HG02870 (cell line): ENCODE results near the gene CEBPB.
A peak's percentile ranks its signal among the peaks of the same experiment; 100 is the strongest.
"Not testable (repeated sequence)": the region's sequence is repeated elsewhere in the genome, so short reads cannot be mapped to it uniquely, and the experiment has no call there.

Source experiments
- ATAC-seq: cut with Tn5 transposase; IDR thresholded peaks from one replicate; pipeline ENCODE4 v1.9.1; 2021; ENCODE audit warnings: mild to moderate bottlenecking, moderate library complexity; ENCODE audit not compliant: unreplicated experiment

The CEBPB gene

DNA sequence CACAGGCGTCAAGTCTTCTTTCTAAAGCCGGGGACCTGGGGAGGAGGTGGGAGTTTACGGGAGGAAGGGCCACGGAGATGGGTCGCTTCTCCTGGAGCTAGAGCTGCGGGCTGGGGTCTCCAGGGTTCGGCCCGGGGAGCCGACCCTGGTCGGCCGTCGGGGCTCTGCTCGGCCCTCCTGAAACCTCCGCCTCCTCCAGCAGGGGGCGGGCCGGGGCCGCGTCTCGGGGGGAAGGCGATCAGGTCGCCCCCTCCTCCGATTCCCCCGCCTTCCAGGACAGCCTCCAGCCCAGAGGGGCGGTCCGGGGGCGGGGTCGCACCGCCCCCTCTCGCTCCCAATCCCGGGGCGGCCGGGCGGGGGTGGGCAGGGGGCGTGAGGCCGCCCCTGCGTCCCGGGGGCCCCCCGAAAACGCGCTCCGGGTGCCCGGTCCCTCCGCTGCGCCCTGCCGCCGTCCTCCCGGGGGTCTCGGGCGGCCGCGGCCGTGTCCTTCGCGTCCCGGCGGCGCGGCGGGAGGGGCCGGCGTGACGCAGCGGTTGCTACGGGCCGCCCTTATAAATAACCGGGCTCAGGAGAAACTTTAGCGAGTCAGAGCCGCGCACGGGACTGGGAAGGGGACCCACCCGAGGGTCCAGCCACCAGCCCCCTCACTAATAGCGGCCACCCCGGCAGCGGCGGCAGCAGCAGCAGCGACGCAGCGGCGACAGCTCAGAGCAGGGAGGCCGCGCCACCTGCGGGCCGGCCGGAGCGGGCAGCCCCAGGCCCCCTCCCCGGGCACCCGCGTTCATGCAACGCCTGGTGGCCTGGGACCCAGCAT, at the start of gene CEBPB:
CEBPB (plus strand) TSS at position 580 of the 814 bp plus-strand sequence; CDS start at position 784, 204 bp downstream.
- ATAC-seq: peak; percentile 37

DNA sequence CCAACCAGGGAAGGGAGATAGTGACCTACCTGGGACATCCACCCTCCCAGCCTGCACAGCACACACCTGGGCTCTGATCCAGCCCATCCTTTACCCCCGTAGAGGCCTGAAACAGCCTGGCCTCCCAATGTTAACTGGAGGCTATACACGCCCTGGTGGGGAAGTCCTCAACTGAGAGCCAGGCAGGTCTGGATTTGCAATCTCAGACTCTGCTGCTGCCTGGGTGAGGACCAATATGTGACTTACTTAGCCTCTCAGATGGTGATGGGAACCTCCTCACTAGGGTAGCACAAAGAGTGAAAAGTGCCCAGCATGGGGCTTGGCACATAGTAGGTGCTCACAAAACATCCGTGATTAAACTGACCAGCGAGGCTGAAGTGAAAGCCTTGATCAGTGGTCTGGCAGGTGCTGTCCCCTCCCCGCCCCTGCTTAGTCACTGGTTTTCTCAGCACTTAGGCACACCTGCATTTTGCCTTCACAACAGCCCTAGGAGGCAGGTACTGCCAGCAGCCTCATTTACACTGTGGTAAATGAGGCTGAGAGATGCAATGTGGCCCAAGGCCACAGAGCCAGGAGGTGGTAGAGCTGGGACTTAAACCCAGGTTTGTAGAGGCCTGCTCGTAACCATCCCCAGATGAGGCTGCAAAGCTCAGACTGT, 49.5 kb upstream of the CEBPB start:
- ATAC-seq: no peak

DNA sequence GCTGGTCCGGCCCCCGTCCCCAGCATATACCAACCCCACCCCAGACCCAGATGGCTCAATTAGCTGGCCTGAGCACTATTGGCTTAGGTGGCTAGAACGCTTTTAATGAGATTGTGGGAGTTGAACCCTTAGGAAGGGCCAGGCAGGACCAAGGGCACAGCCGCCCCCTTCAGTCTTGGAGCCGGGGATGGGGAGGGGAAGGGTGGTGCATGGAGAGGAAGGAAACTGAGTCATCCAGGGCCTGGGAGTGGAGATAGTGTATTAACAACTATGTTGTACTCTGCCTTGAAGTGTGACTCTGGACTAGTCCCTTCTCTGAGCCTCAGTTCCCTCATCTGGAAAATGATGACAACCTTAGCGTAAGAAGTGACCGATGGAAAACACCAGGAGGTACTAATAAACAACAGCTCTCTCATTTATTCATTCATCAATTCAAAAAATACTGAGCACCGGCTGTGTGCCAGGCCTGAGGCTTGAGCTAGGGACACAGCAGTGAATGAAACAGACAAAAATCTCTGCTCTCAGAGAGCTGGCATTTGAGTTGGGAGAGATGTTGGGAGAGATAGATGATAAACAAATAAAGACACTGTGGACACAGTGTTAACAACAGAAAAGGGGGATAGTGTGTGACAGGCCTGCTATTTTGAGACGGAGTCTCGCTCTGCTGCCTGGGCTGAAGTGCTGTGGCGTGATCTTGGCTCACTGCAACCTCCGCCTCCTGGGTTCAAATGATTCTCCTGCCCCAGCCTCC, 48.6 kb upstream of the CEBPB start:
- no peak for ATAC-seq

DNA sequence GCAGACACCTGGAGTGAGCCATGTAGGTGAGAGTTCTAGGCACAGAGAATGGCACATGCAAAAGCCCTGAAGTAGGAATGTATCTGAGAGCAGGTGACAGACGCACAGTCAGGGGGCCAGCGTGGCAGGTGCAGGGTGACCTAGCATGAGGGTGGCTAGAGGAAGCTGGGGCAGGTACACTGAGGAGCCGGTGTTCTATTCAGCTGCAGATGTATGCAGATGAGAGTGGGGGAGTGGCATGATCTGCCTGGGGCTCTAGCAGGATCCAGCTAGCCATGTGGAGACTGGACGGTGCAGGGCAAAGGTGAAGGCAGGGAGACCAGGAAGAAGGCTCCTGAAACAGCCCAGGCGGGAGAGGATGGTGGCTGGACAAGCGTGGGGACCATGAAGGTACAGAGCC, 47.8 kb upstream of the CEBPB start:
- ATAC-seq: no peak

DNA sequence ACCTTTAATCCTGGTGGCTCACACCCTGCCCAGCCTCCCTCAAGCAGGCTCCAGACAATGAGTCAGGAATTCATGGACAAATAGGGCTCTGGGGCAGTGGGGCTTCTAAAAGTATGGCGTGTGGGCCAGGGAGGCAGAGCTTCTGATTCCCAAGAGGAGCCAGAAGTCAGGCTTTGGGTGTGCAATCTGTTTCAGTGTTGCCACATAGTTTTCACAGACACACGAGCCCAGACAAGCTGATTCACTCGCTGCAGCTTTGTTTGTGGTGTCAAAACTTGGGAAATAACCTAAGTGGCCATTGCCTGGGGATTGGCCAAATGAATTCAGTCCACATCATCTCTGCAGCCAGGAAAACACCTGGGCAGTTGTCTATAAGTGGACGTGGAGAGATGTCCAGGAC, 46.3 kb upstream of the CEBPB start:
- ATAC-seq: no peak

DNA sequence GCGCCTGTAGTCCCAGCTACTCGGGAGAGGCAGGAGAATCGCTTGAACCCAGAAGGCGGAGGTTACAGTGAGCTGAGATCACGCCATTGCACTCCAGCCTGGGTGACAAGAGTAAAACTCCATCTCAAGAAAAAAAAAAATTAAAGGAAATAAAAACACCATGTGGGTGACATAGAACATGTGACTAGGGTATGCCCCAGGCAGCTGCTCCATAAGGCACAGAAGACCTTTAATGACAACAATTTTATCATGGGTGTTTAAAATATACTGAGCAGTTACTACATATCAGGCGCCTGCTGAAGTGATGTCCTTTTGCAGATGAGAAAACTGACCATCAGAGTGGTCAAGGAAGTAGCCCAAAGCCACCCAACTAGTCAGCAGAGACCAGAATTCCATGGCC, 45.1 kb upstream of the CEBPB start:
- ATAC-seq: no peak

DNA sequence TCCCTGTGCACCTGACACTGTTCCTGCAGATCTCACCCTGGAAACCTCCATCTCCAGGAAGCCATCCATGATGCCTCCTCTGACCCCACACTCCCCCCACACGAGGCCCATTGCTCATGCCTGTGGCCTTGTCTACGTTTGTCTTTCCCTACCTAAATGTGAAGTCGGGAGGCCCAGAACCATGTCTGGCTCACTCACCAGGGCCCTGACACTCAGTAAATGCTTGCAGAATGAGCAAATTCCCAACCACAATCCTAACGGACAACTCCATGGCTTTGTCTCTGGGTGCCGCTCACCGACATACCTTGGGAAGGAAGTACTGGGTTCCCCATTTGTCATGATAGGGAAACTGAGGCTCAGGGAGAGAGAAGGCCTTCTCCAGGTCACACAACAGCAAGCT, 44.4 kb upstream of the CEBPB start:
- ATAC-seq: no peak

DNA sequence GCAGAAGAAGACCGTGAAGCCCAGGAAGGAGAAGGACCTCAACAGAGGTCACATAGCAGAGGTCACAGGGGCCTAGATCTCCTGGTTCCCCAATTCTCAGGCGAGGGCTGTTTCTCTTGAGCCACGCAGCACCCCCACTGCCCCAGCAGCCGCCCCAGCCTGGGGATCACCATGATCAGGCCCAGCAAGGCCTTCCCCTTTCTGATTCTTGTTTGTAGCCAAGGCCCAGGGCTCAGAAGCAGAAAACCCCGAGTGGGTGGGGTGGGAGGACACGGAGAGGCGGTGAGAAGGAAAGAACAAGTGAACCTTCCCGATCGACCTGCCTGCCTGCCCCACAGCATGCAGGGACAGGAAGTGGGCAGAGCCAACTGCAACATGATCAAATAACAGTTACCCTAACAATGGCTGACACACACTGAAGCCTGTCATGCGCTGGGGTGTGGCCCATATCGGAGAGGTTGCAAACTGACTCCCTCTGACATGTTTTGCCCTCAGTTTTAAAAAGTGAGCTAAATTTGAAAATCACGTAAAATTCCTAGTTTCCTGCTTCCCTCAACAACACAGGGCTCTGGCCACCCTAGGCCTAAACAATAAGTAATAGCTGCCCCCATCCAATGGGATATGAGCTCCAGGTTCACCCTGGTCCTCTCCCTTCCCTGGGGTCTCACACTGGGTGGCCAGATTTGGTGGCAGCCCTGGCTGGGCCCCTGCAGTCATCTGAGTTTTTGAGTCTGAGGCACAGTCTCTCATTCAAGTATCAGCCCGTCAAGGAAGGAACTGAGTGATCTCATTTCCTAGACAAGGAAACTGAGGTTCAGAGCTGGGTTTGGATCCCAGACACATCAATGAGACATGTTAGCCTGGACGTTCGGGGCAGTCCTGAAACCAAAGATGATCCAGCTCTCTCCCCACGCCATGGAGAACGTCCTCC, 43.6 kb upstream of the CEBPB start:
- peak; percentile 77 for ATAC-seq

DNA sequence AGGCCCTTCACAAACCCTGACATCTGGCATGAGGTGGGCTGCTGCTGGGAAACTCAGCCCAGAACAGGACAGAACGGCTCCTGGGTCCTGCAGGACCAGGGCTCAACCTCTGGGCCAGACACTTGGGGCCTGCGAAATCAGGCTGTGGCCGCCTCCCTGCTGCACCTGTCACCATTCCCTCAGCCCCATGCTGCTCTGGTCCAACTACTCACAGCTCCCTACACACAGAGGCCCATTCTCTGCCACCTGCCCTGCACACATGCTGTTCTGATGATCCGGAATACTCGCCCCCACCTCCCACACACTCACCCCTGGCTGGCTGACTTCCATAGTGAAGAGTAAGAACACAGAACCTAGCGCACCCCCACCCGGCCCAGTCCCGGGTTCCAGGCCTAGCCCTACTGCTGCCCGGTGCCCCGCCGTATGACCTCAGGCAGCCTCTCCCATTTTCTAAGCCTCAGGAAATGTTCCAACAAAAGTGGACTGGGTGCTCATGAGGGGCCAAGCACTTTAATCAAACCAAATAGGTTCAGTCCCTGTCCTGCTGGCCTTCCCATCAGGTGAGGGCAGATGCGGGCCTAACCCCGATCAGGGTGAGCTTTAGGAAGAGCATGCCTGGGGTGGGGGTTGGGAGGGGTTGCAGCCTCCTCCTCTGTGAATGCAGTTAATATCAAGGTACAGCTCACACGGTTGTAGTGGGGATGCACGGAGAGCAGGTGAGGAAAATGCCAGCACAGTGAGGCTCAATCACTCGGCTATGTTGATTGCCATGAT, 41.0 kb upstream of the CEBPB start:
- ATAC-seq: no peak

DNA sequence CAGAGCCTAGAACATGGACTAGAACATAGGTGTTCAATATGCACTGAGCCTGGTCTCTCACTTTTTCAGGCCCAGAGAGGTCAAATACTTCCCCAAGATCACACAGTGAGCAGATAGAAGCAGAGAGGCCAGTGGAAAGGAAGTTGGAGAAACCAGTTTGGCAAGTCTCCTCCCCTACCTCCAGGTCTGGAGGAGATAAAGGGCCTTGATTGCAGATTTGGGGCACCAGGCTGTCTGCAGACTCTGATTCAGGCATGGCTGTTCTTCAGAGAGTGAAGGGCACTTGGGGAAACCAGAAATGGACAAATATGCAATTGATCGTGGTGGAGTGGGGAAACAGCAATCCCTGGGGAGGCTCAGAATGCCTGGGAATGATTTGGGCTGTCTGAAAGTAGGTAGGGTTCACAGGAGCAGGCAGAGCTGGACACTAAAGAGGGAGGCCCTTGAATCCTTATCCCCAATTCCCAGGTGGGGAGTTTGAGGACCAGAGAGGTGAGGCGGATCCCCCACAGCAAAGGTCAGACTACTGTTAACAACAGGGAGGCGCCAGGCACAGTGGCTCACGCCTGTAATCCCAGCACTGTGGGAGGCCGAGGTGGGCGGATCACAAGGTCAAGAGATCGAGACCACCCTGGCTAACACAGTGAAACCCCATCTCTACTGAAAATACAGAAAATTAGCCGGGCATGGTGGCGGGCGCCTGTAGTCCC, 39.4 kb upstream of the CEBPB start:
- no peak for ATAC-seq

DNA sequence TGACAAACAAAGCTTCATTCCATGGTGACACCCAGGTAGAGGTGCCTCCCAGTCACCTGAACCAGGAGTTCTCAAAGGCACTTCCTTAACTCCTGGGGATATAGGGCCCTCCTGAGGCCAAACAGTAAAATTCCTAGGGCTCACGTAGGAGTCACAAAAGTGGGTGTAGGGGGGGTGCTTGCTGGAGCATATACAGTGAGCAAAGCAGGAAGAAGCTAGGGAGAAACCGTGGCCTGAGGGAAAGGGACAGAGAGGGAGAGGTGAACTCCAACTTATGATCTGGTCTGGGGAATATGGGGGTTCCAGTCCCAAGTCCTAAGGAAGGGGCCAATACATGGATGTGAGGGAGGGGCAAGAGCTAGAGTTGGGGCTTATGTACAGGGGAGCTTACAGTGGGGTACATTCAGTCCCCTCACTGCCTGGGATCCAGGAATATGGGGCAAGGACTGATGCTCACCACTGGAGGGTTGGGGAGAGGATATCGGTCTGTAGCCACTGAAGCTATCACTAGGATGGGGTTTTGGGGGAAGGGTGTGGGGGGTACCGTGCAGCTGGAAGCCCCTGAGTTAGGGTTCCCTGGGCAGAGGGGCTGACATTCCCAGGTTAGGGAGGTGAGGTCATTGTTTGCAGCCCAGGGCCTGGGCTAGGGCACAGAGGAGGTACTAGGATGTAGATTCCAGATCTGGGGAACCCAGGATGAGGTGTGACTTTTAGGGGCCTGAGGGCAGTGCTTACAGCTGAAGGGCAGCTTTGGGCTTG, 38.1 kb upstream of the CEBPB start:
- no peak for ATAC-seq

DNA sequence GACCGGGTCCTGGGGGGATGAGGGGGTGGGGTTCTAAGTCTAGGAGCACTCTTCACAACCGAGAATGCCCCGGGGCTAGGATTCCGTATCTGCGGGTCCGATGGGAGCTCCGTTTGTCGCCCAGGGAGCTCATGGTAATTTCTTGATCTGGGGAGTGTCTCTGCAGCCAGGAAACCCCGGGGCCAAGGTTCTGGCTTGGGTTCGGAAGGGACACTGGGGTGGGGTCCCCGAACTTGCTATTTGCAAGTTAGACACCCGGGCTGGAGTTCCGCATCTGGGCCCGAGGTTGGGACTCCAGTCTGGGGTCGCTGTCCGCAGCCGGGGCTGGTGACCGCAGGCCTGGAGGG, 37.5 kb upstream of the CEBPB start:
- ATAC-seq: peak; percentile 26

DNA sequence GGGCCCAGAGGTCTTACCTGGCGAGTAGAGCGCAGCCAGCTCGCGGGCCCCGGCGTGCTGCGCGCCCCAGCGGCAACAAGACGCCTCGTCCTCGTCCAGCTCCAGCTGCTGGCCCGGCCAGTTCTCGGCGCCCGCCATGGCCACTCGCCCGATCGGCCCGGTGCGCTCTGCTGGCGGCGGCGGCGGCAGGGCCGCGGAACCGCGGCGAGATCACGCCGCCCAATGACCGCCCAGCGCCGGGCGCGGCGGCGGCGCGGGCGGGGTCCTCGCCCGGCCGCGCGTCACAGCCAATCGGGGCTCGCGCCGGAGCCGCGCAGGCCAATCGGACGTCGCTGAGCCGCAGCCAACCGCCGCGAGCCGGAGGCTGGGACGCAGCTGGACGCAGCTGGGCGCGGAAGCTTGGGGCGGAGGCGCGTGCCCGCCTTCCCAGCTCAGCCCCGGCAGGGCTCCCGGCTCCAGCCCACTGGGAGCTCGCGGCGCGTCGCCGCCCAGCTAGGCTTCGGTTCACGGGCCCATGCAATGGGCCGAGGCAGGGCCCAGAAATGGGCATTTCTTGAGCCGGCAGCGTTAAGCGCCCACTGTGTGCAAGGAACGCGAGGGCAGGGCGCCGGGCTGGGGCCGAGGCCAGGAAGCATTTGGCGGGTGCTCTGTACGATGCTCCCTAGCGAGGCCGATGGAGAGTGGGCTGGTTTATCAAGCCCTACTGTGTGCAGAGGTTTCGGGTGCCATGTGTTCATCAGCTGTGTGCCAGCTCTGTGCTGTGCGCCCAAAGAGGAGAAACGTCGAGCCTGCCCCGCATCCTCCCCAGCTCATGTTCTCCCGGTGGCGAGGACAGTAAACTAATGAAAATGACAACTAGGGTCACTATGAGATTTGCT, 36.9 kb upstream of the CEBPB start, which contains the start of gene PEDS1:
PEDS1 (minus strand) TSS at position 224 of the 878 bp plus-strand sequence; CDS start at position 138, 86 bp downstream.
- ATAC-seq: peak; percentile 87

DNA sequence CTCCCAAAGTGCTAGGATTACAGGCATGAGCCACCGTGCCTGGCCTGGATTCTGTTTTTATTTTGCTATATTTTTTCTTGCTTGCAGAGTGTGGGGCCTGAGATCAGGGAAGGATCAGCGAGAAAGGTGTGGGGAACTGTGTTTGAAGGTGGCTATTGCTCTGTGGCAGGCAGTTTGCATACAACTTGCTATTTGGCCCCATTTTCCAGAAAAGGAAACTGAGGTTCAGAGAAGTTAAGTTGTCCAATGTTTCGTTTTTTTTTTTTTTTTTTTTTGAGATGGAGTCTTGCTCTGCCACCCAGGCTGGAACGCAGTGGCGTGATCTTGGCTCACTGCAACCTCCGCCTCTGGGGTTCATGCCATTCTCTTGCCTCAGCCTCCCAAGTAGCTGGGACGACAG, 29.1 kb upstream of the CEBPB start:
- not testable (repeated sequence) for ATAC-seq

DNA sequence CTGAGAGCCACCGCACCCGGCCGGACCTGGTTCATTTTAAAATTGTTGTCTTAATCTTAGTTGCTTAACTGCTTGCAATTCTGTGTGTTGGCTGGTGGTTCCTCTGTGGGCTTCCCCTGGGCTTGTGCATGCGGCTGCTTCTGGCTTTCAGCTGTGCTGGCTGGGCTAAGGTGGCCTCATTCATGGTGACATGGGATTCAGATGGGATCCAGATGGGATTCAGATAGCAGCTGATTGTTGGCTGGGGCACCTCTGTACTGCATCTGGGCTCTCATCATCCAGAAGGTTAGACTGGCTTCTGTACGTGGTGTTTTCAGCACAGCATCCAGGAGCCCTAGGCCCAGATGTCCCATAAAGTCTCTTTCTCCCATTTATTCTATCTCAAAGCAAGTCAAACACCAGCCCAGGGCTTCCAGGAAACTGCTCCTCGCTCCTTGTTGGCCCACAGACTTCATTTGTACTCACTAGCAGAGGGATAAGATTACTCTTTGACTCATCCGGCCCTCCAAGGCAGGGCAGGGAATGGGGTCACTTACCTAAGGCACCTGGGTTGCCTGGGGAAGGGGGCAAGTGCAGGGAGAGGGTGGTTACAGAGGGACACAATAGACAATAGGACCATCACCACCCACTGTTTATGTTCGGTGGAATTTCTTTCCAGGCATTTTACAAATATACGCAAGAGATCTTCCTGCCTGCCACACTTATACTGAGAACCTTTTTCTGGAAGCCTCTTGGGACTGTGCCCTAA, 26.9 kb upstream of the CEBPB start:
- ATAC-seq: no peak

DNA sequence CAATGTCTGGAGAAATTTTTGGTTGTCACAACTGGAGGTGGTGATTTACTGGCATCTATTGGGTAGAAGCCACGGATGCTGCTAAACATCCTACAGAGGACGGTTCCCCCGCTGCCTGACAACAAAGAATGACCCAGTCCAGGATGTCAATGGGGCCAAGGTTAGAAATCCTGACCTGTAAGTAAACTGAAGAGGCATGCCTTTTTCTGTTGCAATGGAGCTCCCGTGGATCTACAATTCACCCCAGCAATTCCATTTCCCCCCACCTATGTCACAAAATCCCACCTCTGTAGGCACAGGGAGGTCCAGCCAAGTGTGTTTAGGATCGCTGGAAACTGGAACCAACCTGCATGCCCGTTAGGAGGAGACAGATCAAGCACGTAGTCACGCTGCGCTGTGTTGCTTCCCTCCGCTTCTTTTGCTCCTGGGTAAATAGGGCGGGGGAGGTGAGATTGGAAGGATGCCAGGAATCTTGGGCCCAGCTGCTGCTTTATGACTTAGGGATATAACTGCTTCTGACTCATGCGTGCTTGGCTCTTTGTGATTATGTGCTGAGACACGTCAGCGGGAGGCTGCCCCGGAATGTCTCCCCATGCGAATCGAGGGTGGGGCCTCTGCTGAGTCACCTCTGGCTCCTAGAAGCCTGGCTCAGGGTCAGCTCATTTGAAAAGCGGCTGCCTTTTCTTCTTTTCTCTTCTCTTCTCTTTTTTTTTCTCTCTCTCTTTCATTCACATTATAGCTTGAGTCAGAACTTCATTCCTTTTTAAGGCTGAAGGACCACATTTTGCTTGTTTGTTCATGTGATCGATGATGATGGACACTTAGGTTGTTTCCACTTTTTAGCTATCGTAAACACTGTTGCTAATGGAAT, 24.7 kb upstream of the CEBPB start:
- ATAC-seq: peak; percentile 95
